ENCODE data around the gene ZNF772.

Gene ZNF772

GRCh38 chr19:57435062-57435978 lies 42.0 kb downstream of the ZNF772 start, which contains the start of gene ZNF749:
ZNF749 (plus strand) TSS chr19:57435325; CDS start chr19:57435579, 254 bp downstream.
- peak; percentile 99 for DNase-seq (ENCODE audit: low spot score)

GRCh38 chr19:57434386-57435061 lies 42.8 kb downstream of the ZNF772 start:
- no peak for DNase-seq (ENCODE audit: low spot score)

GRCh38 chr19:57421037-57421436 lies 56.3 kb downstream of the ZNF772 start:
- DNase-seq (ENCODE audit: low spot score) = no peak

GRCh38 chr19:57419439-57419838 lies 57.9 kb downstream of the ZNF772 start:
- no peak for DNase-seq (ENCODE audit: low spot score)

Data from RKO (cell line).